GM12874 (cell line): Measurements from ENCODE around the gene UGT1A9.

ENCODE experiments used
- CTCF ChIP-seq: IDR thresholded peaks from 2 replicates; pipeline ENCODE4 v1.5.1; 2011; ENCODE audit warnings: low read depth, mild to moderate bottlenecking, control low read depth, low read length, moderate library complexity; ENCODE audit not compliant: insufficient read depth

The UGT1A9 gene

GRCh38 chr2:233761040-233761769 lies 89.5 kb downstream of the UGT1A9 start:
- no peak for TF ChIP-seq CTCF

GRCh38 chr2:233764264-233764663 lies 92.6 kb downstream of the UGT1A9 start:
- no peak for TF ChIP-seq CTCF

GRCh38 chr2:233764761-233765160 lies 93.1 kb downstream of the UGT1A9 start:
- no peak for TF ChIP-seq CTCF

GRCh38 chr2:233766416-233766815 lies 94.7 kb downstream of the UGT1A9 start:
- TF ChIP-seq CTCF = no peak

- TF ChIP-seq CTCF = no peak
Measured at GRCh38 chr2:233768076-233768475, 96.4 kb downstream of the UGT1A9 start.

- no peak for TF ChIP-seq CTCF
Measured at GRCh38 chr2:233769260-233769659, 97.6 kb downstream of the UGT1A9 start.

- no peak for TF ChIP-seq CTCF
Measured at GRCh38 chr2:233772153-233772552, 100.5 kb downstream of the UGT1A9 start.
